Liver (tissue), 9 donors: ENCODE data around the gene SON. TPM values are rescaled to one million over a fixed set of nuclear protein-coding genes. Genes with fewer than 3 reads are reported as not detected.

ENCODE experiments used
- DNase-seq: peaks from one replicate; pipeline ENCODE4 v3.0.0-alpha.2; 2017; ENCODE audit warnings: low spot score
- H3K27ac ChIP-seq, 2 donors: one replicate each; pipeline ENCODE4 v1.7.0; 2013; ENCODE audit warnings: inconsistent platforms in 2 of 2, low read length in 2 of 2, control low read depth in 1 of 2, low read depth in 1 of 2, mild to moderate bottlenecking in 1 of 2
- H3K27me3 ChIP-seq, 4 donors: one replicate each; pipeline versions ENCODE4 v1.6.1 to v1.7.0; 2013; ENCODE audit warnings: low read length in 3 of 4, inconsistent platforms in 1 of 4, mild to moderate bottlenecking in 1 of 4, moderate library complexity in 1 of 4; ENCODE audit not compliant: control insufficient read depth in 4 of 4, insufficient read depth in 4 of 4
- H3K36me3 ChIP-seq, 4 donors: one replicate each; pipeline versions ENCODE4 v1.6.1 to v1.7.0; 2013; ENCODE audit warnings: low read length in 3 of 4, mild to moderate bottlenecking in 3 of 4, low read depth in 1 of 4, moderate library complexity in 1 of 4; ENCODE audit not compliant: control insufficient read depth in 4 of 4, insufficient read depth in 3 of 4
- H3K4me1 ChIP-seq, 4 donors: one replicate each; pipeline versions ENCODE4 v1.6.1 to v1.7.0; 2013; ENCODE audit warnings: low read length in 3 of 4, mild to moderate bottlenecking in 3 of 4, moderate library complexity in 1 of 4; ENCODE audit not compliant: control insufficient read depth in 4 of 4, insufficient read depth in 4 of 4
- H3K4me3 ChIP-seq, 3 donors: one replicate each; pipeline versions ENCODE4 v1.6.1 to v1.7.0; 2013; ENCODE audit warnings: low read length in 3 of 3, control low read depth in 1 of 3, low read depth in 1 of 3, mild to moderate bottlenecking in 1 of 3
- H3K9ac ChIP-seq, 2 donors: one replicate each; pipeline ENCODE4 v1.7.0; 2013; ENCODE audit warnings: low read length in 2 of 2, mild to moderate bottlenecking in 2 of 2, moderate library complexity in 2 of 2, control low read depth in 1 of 2, low read depth in 1 of 2
- H3K9me3 ChIP-seq, 4 donors: one replicate each; pipeline versions ENCODE4 v1.6.1 to v1.7.0; 2013; ENCODE audit warnings: low read length in 3 of 4; ENCODE audit not compliant: control insufficient read depth in 4 of 4
- ATF3 ChIP-seq: IDR thresholded peaks from 2 replicates; pipeline ENCODE4 v1.6.1; 2016; ENCODE audit warnings: antibody characterized with exemption
- EGR1 ChIP-seq, 2 donors: IDR thresholded peaks; 2 replicates each; pipeline ENCODE4 v1.6.1; 2016 to 2018; ENCODE audit warnings: antibody characterized with exemption in 2 of 2, low read depth in 2 of 2
- FOXA1 ChIP-seq: IDR thresholded peaks from 2 replicates; pipeline ENCODE4 v1.6.1; 2016; ENCODE audit warnings: antibody characterized with exemption
- FOXA2 ChIP-seq: IDR thresholded peaks from 2 replicates; pipeline ENCODE4 v1.6.1; 2016; ENCODE audit warnings: antibody characterized with exemption
- GABPA ChIP-seq, 2 donors: IDR thresholded peaks in 1 of 2; conservative IDR thresholded peaks in 1 of 2; 2 replicates each; pipeline ENCODE4 v1.6.1; 2016; ENCODE audit warnings: antibody characterized with exemption in 2 of 2, mild to moderate bottlenecking in 1 of 2, moderate library complexity in 1 of 2
- HNF4A ChIP-seq, 2 donors: conservative IDR thresholded peaks; 2 replicates each; pipeline ENCODE4 v1.6.1; 2016; ENCODE audit warnings: antibody characterized with exemption in 2 of 2, mild to moderate bottlenecking in 2 of 2
- HNF4G ChIP-seq: IDR thresholded peaks from 2 replicates; pipeline ENCODE4 v1.6.1; 2016; ENCODE audit warnings: antibody characterized with exemption
- JUND ChIP-seq, 2 donors: IDR thresholded peaks; 2 replicates each; pipeline ENCODE4 v1.6.1; 2016; ENCODE audit warnings: antibody characterized with exemption in 2 of 2
- MAX ChIP-seq: IDR thresholded peaks from 2 replicates; pipeline ENCODE4 v1.6.1; 2016; ENCODE audit warnings: antibody characterized with exemption
- NR2F2 ChIP-seq: IDR thresholded peaks from 2 replicates; pipeline ENCODE4 v1.6.1; 2016; ENCODE audit warnings: antibody characterized with exemption
- RAD21 ChIP-seq, 2 donors: IDR thresholded peaks; 2 replicates each; pipeline ENCODE4 v1.6.1; 2016; ENCODE audit warnings: antibody characterized with exemption in 2 of 2, mild to moderate bottlenecking in 2 of 2
- RXRA ChIP-seq, 2 donors: IDR thresholded peaks; 2 replicates each; pipeline ENCODE4 v1.6.1; 2017 to 2018; ENCODE audit warnings: antibody characterized with exemption in 2 of 2, mild to moderate bottlenecking in 1 of 2
- SP1 ChIP-seq: IDR thresholded peaks from 2 replicates; pipeline ENCODE4 v1.6.1; 2018; ENCODE audit warnings: antibody characterized with exemption, mild to moderate bottlenecking
- TAF1 ChIP-seq: conservative IDR thresholded peaks from 2 replicates; pipeline ENCODE4 v1.6.1; 2016; ENCODE audit warnings: antibody characterized with exemption, mild to moderate bottlenecking
- YY1 ChIP-seq: IDR thresholded peaks from 2 replicates; pipeline ENCODE4 v1.6.1; 2016; ENCODE audit warnings: antibody characterized with exemption, mild to moderate bottlenecking
- ZBTB33 ChIP-seq: IDR thresholded peaks from 2 replicates; pipeline ENCODE4 v1.6.1; 2016; ENCODE audit warnings: antibody characterized with exemption
- WGBS: extraction: QIAGEN DNeasy Blood & Tissue Kit; methylation state at CpG from one replicate; pipeline ENCODE4 v1.1.7; 2013; 5-methylcytosine and 5-hydroxymethylcytosine counted together
- polyA plus RNA-seq, 2 donors: library from polyadenylated mRNA; stranded (reverse) in 1 of 2; unstranded in 1 of 2; fragments of 200-250 nt in 1 of 2; fragments of >200 nt in 1 of 2; fragmentation: Nextera tagmentation in 1 of 2; extraction: Ambion mirVana in 1 of 2; gene quantifications; one replicate each; pipeline versions ENCODE4 v1.2.1 to v1.2.3, GENCODE V29; 2013 to 2015
- total RNA-seq, 2 donors: library from RNA; depleted of rRNA; stranded (reverse); fragments of >200 nt; gene quantifications; one replicate each; pipeline ENCODE4 v1.2.3, GENCODE V29; 2014
- TF ChIP-seq, protein P1 (sequence below): IDR thresholded peaks from 2 replicates; pipeline ENCODE4 v1.6.1; 2016; ENCODE audit warnings: antibody characterized with exemption, mild to moderate bottlenecking
- TF ChIP-seq, protein P2 (sequence below): fragments of 150-350 bp; IDR thresholded peaks from 2 replicates; pipeline ENCODE4 v1.5.1; 2017; ENCODE audit warnings: improper control_type of control experiment, low read depth, low read length; ENCODE audit not compliant: missing input control
- donor health status: healthy.
- donor health status: healthy.
- donor health status: healthy.
- donor health status: healthy.
- donor health status: healthy.

SON gene
- total and polyA plus RNA-seq, 4 donors: 42.7 to 264 (median 157) TPM

GRCh38 chr21:33569991-33570390, 27.2 kb downstream of the SON start:
- no peaks in the 10 kb centered on the region for H3K9me3 ChIP-seq
- no peak overlapping the region for H3K9ac ChIP-seq
- WGBS: 93% methylated on average over 5 of the region's 5 CpGs
- H3K4me3 ChIP-seq: no peak overlapping the region
- TF ChIP-seq FOXA2 (no peak), HNF4G (no peak), JUND (IDR thresholded peaks at IDR 0.05) (no peak), FOXA1 (no peak), GABPA (IDR thresholded peaks at IDR 0.05 in 1 of 2, conservative IDR thresholded peaks at IDR 0.05 in 1 of 2) (no peak), RXRA (IDR thresholded peaks at IDR 0.05) (no peak), TAF1 (no peak), HNF4A (conservative IDR thresholded peaks at IDR 0.05) (no peak), YY1 (no peak), EGR1 (IDR thresholded peaks at IDR 0.05; ENCODE audit: low read depth in 2 of 2) (no peak), RAD21 (IDR thresholded peaks at IDR 0.05) (no peak), ZBTB33 (no peak), MAX (no peak), SP1 (no peak), ATF3 (no peak), NR2F2 (no peak)
- TF ChIP-seq, protein P1, sequence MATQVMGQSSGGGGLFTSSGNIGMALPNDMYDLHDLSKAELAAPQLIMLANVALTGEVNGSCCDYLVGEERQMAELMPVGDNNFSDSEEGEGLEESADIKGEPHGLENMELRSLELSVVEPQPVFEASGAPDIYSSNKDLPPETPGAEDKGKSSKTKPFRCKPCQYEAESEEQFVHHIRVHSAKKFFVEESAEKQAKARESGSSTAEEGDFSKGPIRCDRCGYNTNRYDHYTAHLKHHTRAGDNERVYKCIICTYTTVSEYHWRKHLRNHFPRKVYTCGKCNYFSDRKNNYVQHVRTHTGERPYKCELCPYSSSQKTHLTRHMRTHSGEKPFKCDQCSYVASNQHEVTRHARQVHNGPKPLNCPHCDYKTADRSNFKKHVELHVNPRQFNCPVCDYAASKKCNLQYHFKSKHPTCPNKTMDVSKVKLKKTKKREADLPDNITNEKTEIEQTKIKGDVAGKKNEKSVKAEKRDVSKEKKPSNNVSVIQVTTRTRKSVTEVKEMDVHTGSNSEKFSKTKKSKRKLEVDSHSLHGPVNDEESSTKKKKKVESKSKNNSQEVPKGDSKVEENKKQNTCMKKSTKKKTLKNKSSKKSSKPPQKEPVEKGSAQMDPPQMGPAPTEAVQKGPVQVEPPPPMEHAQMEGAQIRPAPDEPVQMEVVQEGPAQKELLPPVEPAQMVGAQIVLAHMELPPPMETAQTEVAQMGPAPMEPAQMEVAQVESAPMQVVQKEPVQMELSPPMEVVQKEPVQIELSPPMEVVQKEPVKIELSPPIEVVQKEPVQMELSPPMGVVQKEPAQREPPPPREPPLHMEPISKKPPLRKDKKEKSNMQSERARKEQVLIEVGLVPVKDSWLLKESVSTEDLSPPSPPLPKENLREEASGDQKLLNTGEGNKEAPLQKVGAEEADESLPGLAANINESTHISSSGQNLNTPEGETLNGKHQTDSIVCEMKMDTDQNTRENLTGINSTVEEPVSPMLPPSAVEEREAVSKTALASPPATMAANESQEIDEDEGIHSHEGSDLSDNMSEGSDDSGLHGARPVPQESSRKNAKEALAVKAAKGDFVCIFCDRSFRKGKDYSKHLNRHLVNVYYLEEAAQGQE: no peak
- TF ChIP-seq, protein P2, sequence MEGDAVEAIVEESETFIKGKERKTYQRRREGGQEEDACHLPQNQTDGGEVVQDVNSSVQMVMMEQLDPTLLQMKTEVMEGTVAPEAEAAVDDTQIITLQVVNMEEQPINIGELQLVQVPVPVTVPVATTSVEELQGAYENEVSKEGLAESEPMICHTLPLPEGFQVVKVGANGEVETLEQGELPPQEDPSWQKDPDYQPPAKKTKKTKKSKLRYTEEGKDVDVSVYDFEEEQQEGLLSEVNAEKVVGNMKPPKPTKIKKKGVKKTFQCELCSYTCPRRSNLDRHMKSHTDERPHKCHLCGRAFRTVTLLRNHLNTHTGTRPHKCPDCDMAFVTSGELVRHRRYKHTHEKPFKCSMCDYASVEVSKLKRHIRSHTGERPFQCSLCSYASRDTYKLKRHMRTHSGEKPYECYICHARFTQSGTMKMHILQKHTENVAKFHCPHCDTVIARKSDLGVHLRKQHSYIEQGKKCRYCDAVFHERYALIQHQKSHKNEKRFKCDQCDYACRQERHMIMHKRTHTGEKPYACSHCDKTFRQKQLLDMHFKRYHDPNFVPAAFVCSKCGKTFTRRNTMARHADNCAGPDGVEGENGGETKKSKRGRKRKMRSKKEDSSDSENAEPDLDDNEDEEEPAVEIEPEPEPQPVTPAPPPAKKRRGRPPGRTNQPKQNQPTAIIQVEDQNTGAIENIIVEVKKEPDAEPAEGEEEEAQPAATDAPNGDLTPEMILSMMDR: no peak
- DNase-seq: no peak
- H3K4me1 ChIP-seq: peaks cover 0 to 10% (median 4%) of the 10 kb centered on the region in 4 donors
- H3K36me3 ChIP-seq: peaks cover 6 to 58% (median 38%) of the 10 kb centered on the region in 4 donors
- no peak overlapping the region for H3K27ac ChIP-seq
- H3K27me3 ChIP-seq: no peaks in the 10 kb centered on the region
